ENCODE results near the gene FAT4. TPM values are rescaled to one million over a fixed set of nuclear protein-coding genes. Genes with fewer than 3 reads are reported as not detected.

Gene FAT4, protein sequence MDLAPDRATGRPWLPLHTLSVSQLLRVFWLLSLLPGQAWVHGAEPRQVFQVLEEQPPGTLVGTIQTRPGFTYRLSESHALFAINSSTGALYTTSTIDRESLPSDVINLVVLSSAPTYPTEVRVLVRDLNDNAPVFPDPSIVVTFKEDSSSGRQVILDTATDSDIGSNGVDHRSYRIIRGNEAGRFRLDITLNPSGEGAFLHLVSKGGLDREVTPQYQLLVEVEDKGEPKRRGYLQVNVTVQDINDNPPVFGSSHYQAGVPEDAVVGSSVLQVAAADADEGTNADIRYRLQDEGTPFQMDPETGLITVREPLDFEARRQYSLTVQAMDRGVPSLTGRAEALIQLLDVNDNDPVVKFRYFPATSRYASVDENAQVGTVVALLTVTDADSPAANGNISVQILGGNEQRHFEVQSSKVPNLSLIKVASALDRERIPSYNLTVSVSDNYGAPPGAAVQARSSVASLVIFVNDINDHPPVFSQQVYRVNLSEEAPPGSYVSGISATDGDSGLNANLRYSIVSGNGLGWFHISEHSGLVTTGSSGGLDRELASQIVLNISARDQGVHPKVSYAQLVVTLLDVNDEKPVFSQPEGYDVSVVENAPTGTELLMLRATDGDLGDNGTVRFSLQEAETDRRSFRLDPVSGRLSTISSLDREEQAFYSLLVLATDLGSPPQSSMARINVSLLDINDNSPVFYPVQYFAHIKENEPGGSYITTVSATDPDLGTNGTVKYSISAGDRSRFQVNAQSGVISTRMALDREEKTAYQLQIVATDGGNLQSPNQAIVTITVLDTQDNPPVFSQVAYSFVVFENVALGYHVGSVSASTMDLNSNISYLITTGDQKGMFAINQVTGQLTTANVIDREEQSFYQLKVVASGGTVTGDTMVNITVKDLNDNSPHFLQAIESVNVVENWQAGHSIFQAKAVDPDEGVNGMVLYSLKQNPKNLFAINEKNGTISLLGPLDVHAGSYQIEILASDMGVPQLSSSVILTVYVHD (N-terminal part only)
- total RNA-seq: 1.7 and 2.5 TPM in 2 replicates
- long read RNA-seq: 0 reads

DNA sequence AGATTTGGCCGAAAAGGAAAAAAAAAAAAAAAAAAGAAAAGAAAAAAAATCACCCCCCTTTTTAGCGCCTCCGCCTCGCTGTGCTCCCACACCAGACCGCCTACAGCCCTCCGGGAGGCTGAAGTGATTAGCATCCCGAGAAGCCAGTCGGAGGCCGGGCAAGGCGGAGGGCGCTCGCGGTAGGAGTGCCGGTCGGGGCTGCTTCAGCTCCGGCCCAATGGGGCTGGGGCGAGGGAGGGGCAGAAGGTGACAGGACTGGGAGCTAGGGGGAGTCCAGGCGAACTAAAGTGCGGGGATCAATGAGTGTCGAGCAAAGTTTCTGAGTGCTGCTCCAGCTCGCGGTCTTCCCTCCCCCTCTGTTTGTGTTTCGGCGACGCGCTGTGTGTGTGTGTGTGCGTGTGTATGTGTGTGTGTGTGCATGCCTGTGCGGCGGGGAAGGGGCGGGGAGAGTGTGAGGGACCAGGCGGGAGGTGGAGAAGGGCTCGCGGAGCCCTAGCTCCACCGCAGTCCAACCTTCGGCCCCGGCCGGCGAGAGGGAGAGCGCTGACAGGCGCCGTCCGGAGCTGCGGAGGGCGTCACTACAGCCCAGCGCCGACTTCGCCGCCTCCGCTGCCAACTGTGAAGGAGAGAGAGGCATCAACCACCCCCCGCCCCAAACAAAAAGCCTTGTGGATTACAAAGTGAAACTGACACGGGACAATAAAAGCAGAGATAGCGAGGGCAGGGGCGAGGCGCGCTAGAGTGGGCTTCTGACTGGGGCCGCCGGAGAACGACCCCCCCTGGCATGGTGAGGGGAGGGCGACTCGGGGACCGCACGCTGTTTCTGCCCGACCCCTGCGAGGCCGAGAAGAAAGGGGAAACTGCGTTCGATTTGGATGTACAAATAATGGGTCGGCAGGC is at the start of gene FAT4:
FAT4 (plus strand) TSS at position 280 of the 900 bp plus-strand sequence. CDS start 1,457 bp downstream, outside the sequence.
- peak; percentile 83 for DNase-seq (ENCODE audit: low spot score, unreplicated experiment)
- peaks cover 3% of the 10 kb centered on the region for H3K9me3 Mint-ChIP-seq (ENCODE audit: low read depth)
- peak within 1 kb of the TSS; percentile 91 for H3K4me3 Mint-ChIP-seq (ENCODE audit: low read depth)
- peaks cover 37% of the 10 kb centered on the region for H3K27me3 Mint-ChIP-seq
- no peaks in the 10 kb centered on the region for H3K36me3 Mint-ChIP-seq (ENCODE audit: insufficient read depth)
- TF ChIP-seq, protein P1, sequence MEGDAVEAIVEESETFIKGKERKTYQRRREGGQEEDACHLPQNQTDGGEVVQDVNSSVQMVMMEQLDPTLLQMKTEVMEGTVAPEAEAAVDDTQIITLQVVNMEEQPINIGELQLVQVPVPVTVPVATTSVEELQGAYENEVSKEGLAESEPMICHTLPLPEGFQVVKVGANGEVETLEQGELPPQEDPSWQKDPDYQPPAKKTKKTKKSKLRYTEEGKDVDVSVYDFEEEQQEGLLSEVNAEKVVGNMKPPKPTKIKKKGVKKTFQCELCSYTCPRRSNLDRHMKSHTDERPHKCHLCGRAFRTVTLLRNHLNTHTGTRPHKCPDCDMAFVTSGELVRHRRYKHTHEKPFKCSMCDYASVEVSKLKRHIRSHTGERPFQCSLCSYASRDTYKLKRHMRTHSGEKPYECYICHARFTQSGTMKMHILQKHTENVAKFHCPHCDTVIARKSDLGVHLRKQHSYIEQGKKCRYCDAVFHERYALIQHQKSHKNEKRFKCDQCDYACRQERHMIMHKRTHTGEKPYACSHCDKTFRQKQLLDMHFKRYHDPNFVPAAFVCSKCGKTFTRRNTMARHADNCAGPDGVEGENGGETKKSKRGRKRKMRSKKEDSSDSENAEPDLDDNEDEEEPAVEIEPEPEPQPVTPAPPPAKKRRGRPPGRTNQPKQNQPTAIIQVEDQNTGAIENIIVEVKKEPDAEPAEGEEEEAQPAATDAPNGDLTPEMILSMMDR (IDR thresholded peaks at IDR 0.05; ENCODE audit: unreplicated experiment): no peak
- H3K4me1 Mint-ChIP-seq (ENCODE audit: low read depth): peaks cover 18% of the 10 kb centered on the region
- peak within 1 kb of the TSS; percentile 96 for H3K27ac Mint-ChIP-seq

DNA sequence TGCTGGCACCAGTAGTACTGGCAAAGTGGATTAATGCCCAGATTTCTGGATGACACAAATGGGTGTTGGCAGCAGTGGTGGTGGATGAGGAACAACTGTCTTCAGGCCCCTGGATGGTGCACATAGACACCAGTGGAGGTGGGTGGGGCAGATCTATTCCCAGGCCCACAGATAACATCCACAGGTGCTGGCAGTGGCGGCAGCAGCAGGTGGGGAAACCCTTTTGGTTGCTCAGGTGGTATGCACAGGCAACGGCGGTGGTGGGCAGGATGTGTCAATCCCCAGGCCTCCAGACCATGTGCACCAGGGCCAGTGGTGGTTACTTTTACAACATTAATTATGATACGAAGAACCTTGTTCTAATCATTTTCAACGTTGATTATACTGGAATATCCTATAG is 48.9 kb upstream of the FAT4 start:
- H3K27me3 Mint-ChIP-seq: no peaks in the 10 kb centered on the region
- TF ChIP-seq, protein P1 (IDR thresholded peaks at IDR 0.05; ENCODE audit: unreplicated experiment): no peak
- no peak for DNase-seq (ENCODE audit: low spot score, unreplicated experiment)
- no peaks in the 10 kb centered on the region for H3K9me3 Mint-ChIP-seq (ENCODE audit: low read depth)
- H3K27ac Mint-ChIP-seq: no peak overlapping the region
- H3K4me3 Mint-ChIP-seq (ENCODE audit: low read depth): no peak overlapping the region
- H3K4me1 Mint-ChIP-seq (ENCODE audit: low read depth): peaks cover 4% of the 10 kb centered on the region
- H3K36me3 Mint-ChIP-seq (ENCODE audit: insufficient read depth): no peaks in the 10 kb centered on the region

DNA sequence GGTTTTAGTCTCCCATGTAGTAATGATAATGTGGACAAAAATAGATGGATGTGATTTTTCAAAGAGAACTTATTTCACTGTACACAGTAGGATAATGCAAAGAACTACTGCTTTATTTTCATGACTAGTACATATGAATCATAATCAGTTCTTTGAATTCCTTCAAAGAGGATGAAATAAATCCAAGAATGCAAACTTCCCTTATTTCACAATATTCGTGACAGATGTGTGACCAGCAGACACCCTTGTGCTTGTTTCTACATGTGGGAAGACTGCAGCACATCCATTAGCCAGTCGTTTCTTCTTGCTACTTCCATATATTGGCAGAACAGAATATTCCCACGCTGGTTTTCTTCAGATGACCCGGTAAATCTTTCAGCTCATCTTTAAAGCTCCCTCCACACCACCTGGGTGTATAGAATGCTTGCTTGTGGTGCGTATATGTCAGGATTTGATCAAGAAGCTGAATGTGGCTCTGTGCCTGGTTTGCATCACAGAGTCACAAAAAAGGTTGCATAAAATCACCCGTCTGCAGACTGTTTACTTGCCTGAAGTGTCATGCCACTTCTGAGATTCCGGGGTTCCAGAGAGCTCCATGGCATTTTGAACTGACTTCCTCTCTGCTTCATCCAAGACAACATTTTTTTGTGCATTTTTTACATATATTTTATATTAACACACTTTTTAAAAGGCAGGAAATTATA is 47.7 kb upstream of the FAT4 start:
- Mint-ChIP-seq H3K4me3 (ENCODE audit: low read depth) (no peak overlapping the region), H3K27ac (no peak overlapping the region), H3K36me3 (ENCODE audit: insufficient read depth) (no peaks in the 10 kb centered on the region), H3K27me3 (no peaks in the 10 kb centered on the region), H3K9me3 (ENCODE audit: low read depth) (no peaks in the 10 kb centered on the region), H3K4me1 (ENCODE audit: low read depth) (peaks cover 4% of the 10 kb centered on the region)
- TF ChIP-seq, protein P1 (IDR thresholded peaks at IDR 0.05; ENCODE audit: unreplicated experiment): no peak
- no peak for DNase-seq (ENCODE audit: low spot score, unreplicated experiment)

DNA sequence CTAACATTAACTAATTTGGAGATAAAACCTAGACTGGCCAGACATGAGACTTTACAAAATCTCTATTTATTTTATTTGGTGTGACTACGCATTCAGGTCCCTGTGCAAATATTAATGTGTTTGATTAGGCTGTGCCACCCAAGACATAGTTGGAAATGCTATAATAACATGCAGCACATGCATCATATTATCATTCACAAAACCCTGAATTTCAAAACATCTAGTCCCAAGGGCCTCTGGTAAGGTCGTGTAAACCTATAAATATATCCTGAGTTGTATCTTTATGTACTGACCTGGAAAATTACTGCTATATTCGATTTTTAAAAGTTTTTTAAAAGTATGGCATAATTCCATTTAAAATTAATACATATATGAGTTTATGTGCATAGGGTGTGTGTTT is 47.1 kb upstream of the FAT4 start:
- Mint-ChIP-seq H3K36me3 (ENCODE audit: insufficient read depth) (no peaks in the 10 kb centered on the region), H3K27ac (no peak overlapping the region), H3K27me3 (no peaks in the 10 kb centered on the region), H3K4me3 (ENCODE audit: low read depth) (no peak overlapping the region), H3K4me1 (ENCODE audit: low read depth) (peaks cover 4% of the 10 kb centered on the region), H3K9me3 (ENCODE audit: low read depth) (no peaks in the 10 kb centered on the region)
- no peak for DNase-seq (ENCODE audit: low spot score, unreplicated experiment)
- TF ChIP-seq, protein P1 (IDR thresholded peaks at IDR 0.05; ENCODE audit: unreplicated experiment): no peak

All from progenitor cell of endocrine pancreas (in vitro differentiated cells).